Panc1 (cell line): ENCODE results near the gene SLC25A6. TPM values are rescaled to one million over a fixed set of nuclear protein-coding genes. Genes with fewer than 3 reads are reported as not detected.

Experiments used
- ATAC-seq: fragments of 200-7000 bp; cut with Tn5 transposase; 2 replicates; pipeline ENCODE4 v1.9.1; 2020; ENCODE audit warnings: mild to moderate bottlenecking, moderate library complexity
- BruUV-seq: library from RNA; stranded (reverse); fragments of 400-500 nt; replicated peaks from 2 replicates; lab custom pipeline; 2021; lab: Mats Ljungman, UMichigan
- CTCF ChIA-PET: fragments of 300-600 bp; sonication (Branson Sonifier 250); formaldehyde crosslinking; loops from one replicate; lab custom pipeline; 2022; ENCODE audit warnings: antibody characterized with exemption; lab: Charles Lee
- POLR2A ChIA-PET: fragments of 300-600 bp; sonication (Branson Sonifier 250); formaldehyde crosslinking; loops from one replicate; lab custom pipeline; 2022; ENCODE audit warnings: antibody characterized with exemption; lab: Charles Lee
- DNase-seq: peaks from one replicate; pipeline ENCODE4 v3.0.0-alpha.2; 2010; ENCODE audit warnings: low read depth, low spot score
- H3K27ac ChIP-seq: 2 replicates; pipeline ENCODE4 v1.5.1; 2011; ENCODE audit warnings: mild to moderate bottlenecking, low read length, inconsistent platforms
- H3K27me3 ChIP-seq: fragments of 200-500 bp; sonication (Bioruptor generic); 2 replicates; pipeline ENCODE4 v1.6.0; 2014; ENCODE audit warnings: low read length, inconsistent platforms; ENCODE audit not compliant: control insufficient read depth, insufficient read depth
- H3K36me3 ChIP-seq: fragments of 200-500 bp; sonication (Bioruptor generic); 2 replicates; pipeline ENCODE4 v1.5.1; 2014; ENCODE audit warnings: inconsistent platforms, mild to moderate bottlenecking, low read length, moderate library complexity; ENCODE audit not compliant: control insufficient read depth, insufficient read depth
- H3K4me1 ChIP-seq: 2 replicates; pipeline ENCODE4 v1.5.1; 2011; ENCODE audit warnings: inconsistent platforms, mild to moderate bottlenecking, low read length, moderate library complexity; ENCODE audit not compliant: control insufficient read depth, insufficient read depth
- H3K4me3 ChIP-seq, 2 experiments: 2 replicates each; pipeline ENCODE4 v1.5.1; 2011 to 2012; ENCODE audit warnings: low read depth in 2 of 2, low read length in 2 of 2, mild to moderate bottlenecking in 2 of 2, inconsistent platforms in 1 of 2, moderate library complexity in 1 of 2
- H3K9me3 ChIP-seq: fragments of 200-500 bp; sonication (Bioruptor generic); 2 replicates; pipeline ENCODE4 v1.5.1; 2014; ENCODE audit warnings: low read depth, mild to moderate bottlenecking, inconsistent platforms, low read length, moderate library complexity; ENCODE audit not compliant: control insufficient read depth, insufficient read depth
- CTCF ChIP-seq: fragments of 450-650 bp; IDR thresholded peaks from 2 replicates; pipeline ENCODE4 v1.5.1; 2017; ENCODE audit warnings: mild to moderate bottlenecking
- POLR2AphosphoS5 ChIP-seq: IDR thresholded peaks from 2 replicates; pipeline ENCODE4 v1.6.1; 2012; ENCODE audit warnings: mild to moderate bottlenecking, low read depth, low read length, moderate library complexity
- SIN3A ChIP-seq: IDR thresholded peaks from 2 replicates; pipeline ENCODE4 v1.6.1; 2012; ENCODE audit warnings: low read depth, mild to moderate bottlenecking, low read length, moderate library complexity, borderline replicate concordance; ENCODE audit not compliant: insufficient read depth
- TCF7L2 ChIP-seq: IDR thresholded peaks from 2 replicates; pipeline ENCODE4 v1.6.1; 2011; ENCODE audit warnings: mild to moderate bottlenecking, low read depth, low read length, inconsistent platforms
- in situ Hi-C: cut with HindIII; loops from 2 replicates; pipeline ENCODE4 v1.10.0; 2016; ENCODE audit warnings: low sequenced_read_pairs, low pct_unique_long_range_greater_than_20kb
- intact Hi-C: fragments of 100-400 bp; cut with micrococcal nuclease; formaldehyde crosslinking; loops from one replicate; pipeline ENCODE4 v1.10.0; 2022; ENCODE audit not compliant: unreplicated experiment
- total RNA-seq: library from RNA; stranded (reverse); gene quantifications from one replicate; pipeline ENCODE4 v1.2.1, GENCODE V29; 2021; ENCODE audit not compliant: unreplicated experiment
- TF ChIP-seq, protein P1 (sequence below), 2 experiments: IDR thresholded peaks; 2 replicates each; pipeline ENCODE4 v1.6.1; 2011 to 2012; ENCODE audit warnings: low read depth in 2 of 2, control low read depth in 1 of 2, low read length in 1 of 2, mild to moderate bottlenecking in 1 of 2, moderate library complexity in 1 of 2; ENCODE audit not compliant: insufficient read depth in 1 of 2

SLC25A6 gene
- total RNA-seq, 1 experiment from 2014 or later, result 125 TPM

DNA sequence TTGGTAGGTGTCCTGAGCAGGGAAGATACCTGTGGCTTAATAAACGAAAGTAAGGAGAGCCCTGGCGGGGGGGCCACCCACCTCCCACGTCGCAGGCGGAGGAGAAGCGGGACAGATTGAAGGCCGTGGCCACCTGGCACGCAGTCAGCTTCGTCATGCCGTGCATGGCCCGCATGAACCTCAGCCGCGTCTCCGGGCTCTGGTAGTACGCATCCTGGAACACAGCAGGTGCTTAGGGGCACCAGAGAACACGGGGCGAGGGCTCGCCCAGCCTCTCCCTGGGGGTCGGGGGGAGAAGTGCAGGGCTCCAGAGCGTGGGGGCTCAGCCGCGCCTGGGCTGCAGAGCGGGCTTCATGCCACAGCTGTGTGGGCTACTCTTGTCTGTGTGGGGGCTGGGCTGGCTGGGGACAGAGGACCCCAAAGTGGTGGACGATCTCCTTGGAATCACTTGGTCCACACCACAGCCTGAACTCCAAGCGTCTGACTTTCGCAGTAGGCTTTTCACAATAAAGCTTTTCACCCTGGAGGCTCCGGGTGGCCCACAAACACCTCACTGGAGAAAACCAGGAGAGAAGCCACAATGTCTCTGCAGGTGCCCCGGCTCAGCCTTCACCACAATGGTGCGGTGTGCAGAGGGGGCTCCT is 27.1 kb upstream of the SLC25A6 start:
- no peak for DNase-seq

DNA sequence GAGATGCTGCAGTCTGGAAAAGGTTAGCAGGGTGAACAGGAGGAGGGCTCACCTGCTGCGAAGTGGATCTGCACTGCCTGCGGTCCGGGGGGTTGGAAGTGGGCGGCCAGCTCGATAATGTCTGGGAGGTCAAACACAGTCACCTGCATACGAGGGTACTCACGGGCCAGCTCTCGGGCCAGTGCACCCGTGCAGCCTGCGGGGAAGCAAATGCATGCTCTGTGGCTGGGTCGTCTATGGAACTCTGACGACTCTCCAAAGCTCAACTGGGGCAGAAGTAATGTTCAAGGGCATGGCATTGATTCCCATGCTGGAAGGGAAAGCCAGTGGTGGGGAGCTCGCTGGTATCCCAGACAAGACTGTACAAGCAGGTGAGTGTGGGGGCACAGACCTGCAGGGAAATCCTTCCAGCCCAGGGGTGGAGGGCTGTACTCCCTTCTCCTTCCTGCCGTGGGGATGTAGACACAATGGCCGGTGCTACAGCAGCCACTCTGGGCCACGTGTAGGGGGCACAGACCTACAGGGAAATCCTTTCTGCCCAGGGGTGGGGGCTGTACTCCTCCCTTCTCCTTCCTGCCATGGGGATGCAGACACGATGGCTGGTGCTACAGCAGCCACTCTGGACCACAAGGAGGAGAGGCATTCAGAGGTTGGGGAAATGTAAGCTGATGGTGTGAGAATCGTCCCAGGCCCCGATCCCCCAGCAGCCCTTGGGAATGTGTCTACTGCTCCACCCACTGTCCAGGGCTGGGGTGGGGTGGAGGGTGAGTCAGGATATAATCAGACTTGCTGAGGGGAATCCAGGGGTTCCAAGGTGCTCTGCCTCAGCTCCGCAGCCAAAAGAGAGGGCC is 26.2 kb upstream of the SLC25A6 start:
- Histone ChIP-seq H3K36me3 (no peaks in the 10 kb centered on the region), H3K27me3 (no peaks in the 10 kb centered on the region), H3K27ac (no peak overlapping the region), H3K9me3 (no peaks in the 10 kb centered on the region), H3K4me3 (no peak overlapping the region), H3K4me1 (no peaks in the 10 kb centered on the region)
- CTCF ChIA-PET, result no interaction called here
- in situ Hi-C loops, result no loop called here
- TF ChIP-seq CTCF, result no peak
- TF ChIP-seq, protein P1, sequence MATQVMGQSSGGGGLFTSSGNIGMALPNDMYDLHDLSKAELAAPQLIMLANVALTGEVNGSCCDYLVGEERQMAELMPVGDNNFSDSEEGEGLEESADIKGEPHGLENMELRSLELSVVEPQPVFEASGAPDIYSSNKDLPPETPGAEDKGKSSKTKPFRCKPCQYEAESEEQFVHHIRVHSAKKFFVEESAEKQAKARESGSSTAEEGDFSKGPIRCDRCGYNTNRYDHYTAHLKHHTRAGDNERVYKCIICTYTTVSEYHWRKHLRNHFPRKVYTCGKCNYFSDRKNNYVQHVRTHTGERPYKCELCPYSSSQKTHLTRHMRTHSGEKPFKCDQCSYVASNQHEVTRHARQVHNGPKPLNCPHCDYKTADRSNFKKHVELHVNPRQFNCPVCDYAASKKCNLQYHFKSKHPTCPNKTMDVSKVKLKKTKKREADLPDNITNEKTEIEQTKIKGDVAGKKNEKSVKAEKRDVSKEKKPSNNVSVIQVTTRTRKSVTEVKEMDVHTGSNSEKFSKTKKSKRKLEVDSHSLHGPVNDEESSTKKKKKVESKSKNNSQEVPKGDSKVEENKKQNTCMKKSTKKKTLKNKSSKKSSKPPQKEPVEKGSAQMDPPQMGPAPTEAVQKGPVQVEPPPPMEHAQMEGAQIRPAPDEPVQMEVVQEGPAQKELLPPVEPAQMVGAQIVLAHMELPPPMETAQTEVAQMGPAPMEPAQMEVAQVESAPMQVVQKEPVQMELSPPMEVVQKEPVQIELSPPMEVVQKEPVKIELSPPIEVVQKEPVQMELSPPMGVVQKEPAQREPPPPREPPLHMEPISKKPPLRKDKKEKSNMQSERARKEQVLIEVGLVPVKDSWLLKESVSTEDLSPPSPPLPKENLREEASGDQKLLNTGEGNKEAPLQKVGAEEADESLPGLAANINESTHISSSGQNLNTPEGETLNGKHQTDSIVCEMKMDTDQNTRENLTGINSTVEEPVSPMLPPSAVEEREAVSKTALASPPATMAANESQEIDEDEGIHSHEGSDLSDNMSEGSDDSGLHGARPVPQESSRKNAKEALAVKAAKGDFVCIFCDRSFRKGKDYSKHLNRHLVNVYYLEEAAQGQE (IDR thresholded peaks at IDR 0.05; ENCODE audit: insufficient read depth in 1 of 2, low read depth in 2 of 2, low read length in 1 of 2), result no peak
- no peak for TF ChIP-seq POLR2AphosphoS5
- TF ChIP-seq TCF7L2, result no peak
- no peak for TF ChIP-seq SIN3A
- 0 out of 2 replicates have a peak, but pooled peaks have one; percentile 14 for ATAC-seq
- DNase-seq, result no peak
- POLR2A ChIA-PET, result no interaction called here
- intact Hi-C loops, result no loop called here
- BruUV-seq, result no TSS peak

More for the DNA sequence above, 27.1 kb upstream of the SLC25A6 start:
- no peak for TF ChIP-seq SIN3A
- TF ChIP-seq, protein P1 (IDR thresholded peaks at IDR 0.05; ENCODE audit: insufficient read depth in 1 of 2, low read depth in 2 of 2, low read length in 1 of 2), result no peak
- no peak for TF ChIP-seq TCF7L2
- TF ChIP-seq POLR2AphosphoS5, result no peak
- TF ChIP-seq CTCF, result no peak
- no peak overlapping the region for H3K4me3 ChIP-seq
- no peak overlapping the region for H3K27ac ChIP-seq
- H3K27me3 ChIP-seq, result no peaks in the 10 kb centered on the region
- BruUV-seq, result no TSS peak
- intact Hi-C loops (no loop called here), in situ Hi-C loops (no loop called here)
- peak; percentile 9; the same call in 1 of the 2 replicates for ATAC-seq
- ChIA-PET POLR2A (no interaction called here), CTCF (no interaction called here)
- no peaks in the 10 kb centered on the region for H3K4me1 ChIP-seq
- H3K9me3 ChIP-seq, result no peaks in the 10 kb centered on the region
- no peaks in the 10 kb centered on the region for H3K36me3 ChIP-seq
